ENCODE data around the gene AHCY.
A peak's percentile ranks its signal among the peaks of the same experiment; 100 is the strongest.
"Not testable (repeated sequence)": the region's sequence is repeated elsewhere in the genome, so short reads cannot be mapped to it uniquely, and the experiment has no call there.

The AHCY gene

GRCh38 chr20:34263468-34263867 is 39.7 kb downstream of the AHCY start:
- not testable (repeated sequence) for H3K4me3 Mint-ChIP-seq; H3K4me1 Mint-ChIP-seq (ENCODE audit: low read depth); H3K27ac Mint-ChIP-seq; H3K9me3 Mint-ChIP-seq; DNase-seq; H3K36me3 Mint-ChIP-seq (ENCODE audit: low read depth); H3K27me3 Mint-ChIP-seq

GRCh38 chr20:34262488-34263288 is 40.5 kb downstream of the AHCY start:
- Mint-ChIP-seq H3K4me1 (ENCODE audit: low read depth) (no peaks in the 10 kb centered on the region), H3K27me3 (peaks cover 2% of the 10 kb centered on the region), H3K9me3 (no peaks in the 10 kb centered on the region), H3K4me3 (no peak overlapping the region), H3K36me3 (ENCODE audit: low read depth) (no peaks in the 10 kb centered on the region), H3K27ac (no peak overlapping the region)
- no peak for DNase-seq

DNA sequence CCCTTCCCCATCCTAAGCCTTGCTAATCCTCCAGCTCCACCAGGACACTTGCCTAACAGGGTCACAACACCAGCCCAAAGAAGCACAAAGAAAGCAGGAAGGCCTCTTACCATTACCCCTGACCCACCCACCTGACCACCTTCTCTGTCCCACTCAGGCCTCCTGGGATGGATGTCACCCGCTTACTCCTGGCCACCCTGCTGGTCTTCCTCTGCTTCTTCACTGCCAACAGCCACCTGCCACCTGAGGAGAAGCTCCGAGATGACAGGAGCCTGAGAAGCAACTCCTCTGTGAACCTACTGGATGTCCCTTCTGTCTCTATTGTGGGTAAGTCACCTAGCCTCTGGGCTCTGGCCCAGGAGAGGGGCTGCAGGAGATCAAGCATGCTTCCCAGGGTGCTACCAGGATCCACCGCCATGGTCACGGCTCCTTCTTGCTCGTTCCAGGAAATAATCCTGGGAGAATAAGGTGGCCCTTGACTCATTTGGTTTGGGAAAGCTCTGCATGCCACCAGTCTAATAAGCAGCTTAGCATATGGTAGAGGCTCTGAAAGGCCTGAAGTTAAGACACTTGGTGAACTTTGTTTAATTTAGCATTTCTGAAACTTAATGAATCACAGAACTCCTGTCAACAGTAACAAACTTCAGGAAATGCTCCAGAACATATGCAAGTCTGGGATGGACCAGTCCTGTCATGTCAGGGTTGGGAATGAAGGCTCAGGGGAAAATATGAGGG is 42.8 kb downstream of the AHCY start:
- Mint-ChIP-seq H3K27ac (no peak overlapping the region), H3K27me3 (no peaks in the 10 kb centered on the region), H3K9me3 (no peaks in the 10 kb centered on the region), H3K36me3 (ENCODE audit: low read depth) (no peaks in the 10 kb centered on the region), H3K4me1 (ENCODE audit: low read depth) (no peaks in the 10 kb centered on the region), H3K4me3 (no peak overlapping the region)
- DNase-seq = no peak

DNA sequence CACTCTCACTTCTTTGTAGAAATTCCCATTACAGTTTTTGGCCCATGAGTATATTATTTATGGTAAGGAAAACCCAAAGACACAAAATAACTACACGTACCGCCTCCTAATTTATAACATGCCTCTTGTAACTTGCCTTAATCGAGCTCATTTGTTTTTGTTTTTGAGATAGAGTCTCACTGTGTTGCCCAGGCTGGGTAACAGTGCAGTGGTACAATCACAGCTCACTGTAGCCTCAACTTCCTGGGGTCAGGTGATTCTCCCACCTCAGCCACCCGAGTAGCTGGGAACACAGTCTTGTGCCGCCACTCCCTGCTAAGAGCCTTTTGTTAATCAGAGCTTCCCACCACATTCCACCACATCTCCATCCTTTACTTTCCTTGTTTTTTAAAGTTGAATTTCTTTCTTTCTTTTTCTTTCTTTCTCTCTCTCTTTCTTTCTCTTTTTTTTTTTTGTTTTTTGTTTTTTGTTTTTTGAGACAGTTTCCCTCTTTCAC is 46.5 kb downstream of the AHCY start:
- no peaks in the 10 kb centered on the region for H3K36me3 Mint-ChIP-seq (ENCODE audit: low read depth)
- H3K27me3 Mint-ChIP-seq = no peaks in the 10 kb centered on the region
- no peak overlapping the region for H3K4me3 Mint-ChIP-seq
- DNase-seq = no peak
- no peaks in the 10 kb centered on the region for H3K9me3 Mint-ChIP-seq
- peaks cover 2% of the 10 kb centered on the region for H3K4me1 Mint-ChIP-seq (ENCODE audit: low read depth)
- H3K27ac Mint-ChIP-seq = no peak overlapping the region

- no peaks in the 10 kb centered on the region for H3K27me3 Mint-ChIP-seq
- no peaks in the 10 kb centered on the region for H3K36me3 Mint-ChIP-seq (ENCODE audit: low read depth)
- H3K27ac Mint-ChIP-seq = no peak overlapping the region
- H3K4me3 Mint-ChIP-seq = no peak overlapping the region
- DNase-seq = no peak
- no peaks in the 10 kb centered on the region for H3K9me3 Mint-ChIP-seq
- H3K4me1 Mint-ChIP-seq (ENCODE audit: low read depth) = peaks cover 5% of the 10 kb centered on the region
These were observed 48.2 kb downstream of the AHCY start for GRCh38 chr20:34254979-34255378.

GRCh38 chr20:34252431-34253086 is 50.6 kb downstream of the AHCY start:
- H3K4me1 Mint-ChIP-seq (ENCODE audit: low read depth) = peaks cover 23% of the 10 kb centered on the region
- DNase-seq; H3K27ac Mint-ChIP-seq; H3K36me3 Mint-ChIP-seq (ENCODE audit: low read depth); H3K4me3 Mint-ChIP-seq; H3K27me3 Mint-ChIP-seq; H3K9me3 Mint-ChIP-seq: not testable (repeated sequence)

DNA sequence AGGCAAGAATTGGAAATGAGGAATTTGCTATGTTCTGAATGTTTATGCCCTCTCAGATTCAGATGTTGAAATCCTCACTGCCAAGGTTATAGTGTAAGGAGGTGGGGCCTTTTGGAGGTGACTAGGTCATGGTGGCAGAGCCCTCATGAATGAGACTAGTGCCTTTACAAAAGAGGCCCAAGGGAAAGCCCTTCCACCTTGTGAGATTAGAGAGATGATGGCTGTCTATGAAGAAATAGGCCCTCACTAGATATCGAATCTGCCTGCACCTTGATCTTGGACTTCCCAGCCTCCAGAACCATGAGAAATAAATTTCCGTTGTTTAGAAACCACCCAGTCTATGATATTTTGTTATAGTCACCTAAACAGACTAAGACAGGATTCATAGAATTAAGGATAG is 51.5 kb downstream of the AHCY start:
- H3K4me1 Mint-ChIP-seq (ENCODE audit: low read depth) = peaks cover 26% of the 10 kb centered on the region
- H3K4me3 Mint-ChIP-seq = no peak overlapping the region
- no peak for DNase-seq
- H3K9me3 Mint-ChIP-seq = no peaks in the 10 kb centered on the region
- no peaks in the 10 kb centered on the region for H3K27me3 Mint-ChIP-seq
- H3K36me3 Mint-ChIP-seq (ENCODE audit: low read depth) = no peaks in the 10 kb centered on the region
- no peak overlapping the region for H3K27ac Mint-ChIP-seq

DNA sequence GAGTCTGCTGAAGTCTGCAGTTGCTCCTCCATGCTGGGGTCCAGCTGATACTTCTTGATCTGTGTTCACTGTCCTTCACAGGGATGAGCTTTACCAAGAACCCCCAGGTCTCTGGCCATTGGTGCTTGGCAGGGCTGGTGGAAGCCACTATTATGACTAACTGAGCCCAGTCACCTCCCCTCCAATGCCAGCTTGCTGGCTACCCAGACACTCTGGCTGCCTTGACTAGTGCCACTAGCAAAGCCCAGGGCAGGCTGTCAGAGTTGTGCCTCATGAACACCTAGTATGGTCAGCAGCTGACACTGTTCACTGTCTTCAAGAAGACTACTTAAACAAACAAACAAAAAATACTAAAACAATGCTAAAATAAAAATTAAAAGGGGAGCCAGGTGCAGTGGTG is 53.1 kb downstream of the AHCY start:
- Mint-ChIP-seq H3K4me3 (no peak overlapping the region), H3K9me3 (no peaks in the 10 kb centered on the region), H3K27me3 (no peaks in the 10 kb centered on the region), H3K36me3 (ENCODE audit: low read depth) (no peaks in the 10 kb centered on the region), H3K27ac (no peak overlapping the region), H3K4me1 (ENCODE audit: low read depth) (peaks cover 26% of the 10 kb centered on the region)
- DNase-seq = no peak

GRCh38 chr20:34249291-34249690 is 53.9 kb downstream of the AHCY start:
- Mint-ChIP-seq H3K27me3 (no peaks in the 10 kb centered on the region), H3K4me1 (ENCODE audit: low read depth) (peaks cover 26% of the 10 kb centered on the region), H3K27ac (no peak overlapping the region), H3K9me3 (no peaks in the 10 kb centered on the region), H3K36me3 (ENCODE audit: low read depth) (no peaks in the 10 kb centered on the region), H3K4me3 (no peak overlapping the region)
- no peak for DNase-seq

GRCh38 chr20:34246126-34246626 is 57.0 kb downstream of the AHCY start:
- Mint-ChIP-seq H3K4me1 (ENCODE audit: low read depth) (peaks cover 31% of the 10 kb centered on the region), H3K27me3 (no peaks in the 10 kb centered on the region), H3K27ac (no peak overlapping the region), H3K36me3 (ENCODE audit: low read depth) (no peaks in the 10 kb centered on the region), H3K4me3 (no peak overlapping the region), H3K9me3 (no peaks in the 10 kb centered on the region)
- DNase-seq = no peak

GRCh38 chr20:34243377-34243776 is 59.8 kb downstream of the AHCY start:
- DNase-seq = no peak
- H3K27me3 Mint-ChIP-seq = peaks cover 3% of the 10 kb centered on the region
- H3K27ac Mint-ChIP-seq = no peak overlapping the region
- peaks cover 30% of the 10 kb centered on the region for H3K4me1 Mint-ChIP-seq (ENCODE audit: low read depth)
- no peak overlapping the region for H3K4me3 Mint-ChIP-seq
- H3K9me3 Mint-ChIP-seq = peaks cover 3% of the 10 kb centered on the region
- H3K36me3 Mint-ChIP-seq (ENCODE audit: low read depth) = no peaks in the 10 kb centered on the region

- peaks cover 8% of the 10 kb centered on the region for H3K9me3 Mint-ChIP-seq
- H3K36me3 Mint-ChIP-seq (ENCODE audit: low read depth) = no peaks in the 10 kb centered on the region
- H3K4me3 Mint-ChIP-seq = no peak overlapping the region
- peaks cover 3% of the 10 kb centered on the region for H3K27me3 Mint-ChIP-seq
- no peak overlapping the region for H3K27ac Mint-ChIP-seq
- no peak for DNase-seq
- peaks cover 26% of the 10 kb centered on the region for H3K4me1 Mint-ChIP-seq (ENCODE audit: low read depth)
These were observed 60.3 kb downstream of the AHCY start for GRCh38 chr20:34242879-34243278.

- not testable (repeated sequence) for H3K27me3 Mint-ChIP-seq; H3K36me3 Mint-ChIP-seq (ENCODE audit: low read depth); H3K4me3 Mint-ChIP-seq; DNase-seq; H3K27ac Mint-ChIP-seq
- Mint-ChIP-seq H3K4me1 (ENCODE audit: low read depth) (peaks cover 20% of the 10 kb centered on the region), H3K9me3 (peaks cover 16% of the 10 kb centered on the region)
These were observed 61.1 kb downstream of the AHCY start for GRCh38 chr20:34242015-34242414.

DNA sequence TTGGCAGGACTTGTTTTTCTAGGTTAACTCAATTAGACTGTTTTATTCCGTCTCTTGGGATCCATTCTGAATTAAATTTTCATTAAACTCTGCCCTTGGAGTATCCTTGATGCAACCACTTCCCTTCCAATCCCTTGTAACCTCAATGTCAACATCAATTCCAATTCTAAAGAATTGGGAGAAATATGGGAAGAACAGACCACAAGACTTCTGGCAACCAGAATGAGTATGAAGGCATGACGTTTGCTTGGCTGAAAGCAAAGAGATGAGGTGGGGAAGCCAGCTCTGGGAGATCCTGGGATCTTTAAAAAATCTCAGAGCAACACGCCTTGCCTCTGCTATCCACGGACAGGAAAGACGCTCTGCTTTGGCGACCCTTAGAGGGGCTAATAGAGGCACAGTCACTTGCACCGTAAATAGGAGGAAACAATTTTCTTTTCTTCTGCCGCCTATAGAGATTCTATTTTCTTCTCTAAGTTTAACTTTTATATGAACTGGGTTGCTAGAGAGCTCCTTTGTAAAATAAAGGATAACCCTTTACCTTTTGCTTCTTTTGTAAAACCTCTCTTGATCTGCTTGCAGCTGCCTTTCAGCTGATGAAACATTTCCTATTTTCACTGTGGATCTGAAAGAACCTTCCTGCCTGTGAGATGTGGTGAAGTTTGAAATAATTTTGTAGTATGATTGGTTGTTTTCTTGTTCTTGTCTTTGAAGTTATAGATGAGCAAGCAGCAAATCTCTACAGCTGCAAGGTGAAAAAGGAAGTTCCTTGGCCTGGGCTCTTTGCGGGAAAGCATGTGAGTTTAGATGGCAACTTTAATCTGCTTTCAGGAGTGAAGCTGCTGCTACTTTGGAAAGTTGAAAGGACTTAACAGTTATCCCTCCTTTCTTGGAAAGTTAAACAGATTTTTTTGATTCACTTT is 62.2 kb downstream of the AHCY start, which contains the start of gene ASIP:
Gene ASIP, plus strand, starts transcription at position 731 of the 923 bp plus-strand sequence. CDS start 18,952 bp downstream, outside the sequence.
- DNase-seq = no peak
- Mint-ChIP-seq H3K27me3 (peaks cover 3% of the 10 kb centered on the region), H3K27ac (peak within 1 kb of the TSS; percentile 18), H3K9me3 (peaks cover 16% of the 10 kb centered on the region), H3K4me1 (ENCODE audit: low read depth) (peaks cover 20% of the 10 kb centered on the region), H3K36me3 (ENCODE audit: low read depth) (no peaks in the 10 kb centered on the region), H3K4me3 (no peak within 1 kb of the TSS)
